ENCODE measurements around the gene ZC2HC1C. TPM values are rescaled to one million over a fixed set of nuclear protein-coding genes. Genes with fewer than 3 reads are reported as not detected.

The ZC2HC1C gene
- total and polyA plus RNA-seq, 9 of the 15 experiments (the other 6 are each of a cell fraction or from before 2014, with no cell fraction given) = 6.3 to 9.2 (median 7.7) TPM

DNA sequence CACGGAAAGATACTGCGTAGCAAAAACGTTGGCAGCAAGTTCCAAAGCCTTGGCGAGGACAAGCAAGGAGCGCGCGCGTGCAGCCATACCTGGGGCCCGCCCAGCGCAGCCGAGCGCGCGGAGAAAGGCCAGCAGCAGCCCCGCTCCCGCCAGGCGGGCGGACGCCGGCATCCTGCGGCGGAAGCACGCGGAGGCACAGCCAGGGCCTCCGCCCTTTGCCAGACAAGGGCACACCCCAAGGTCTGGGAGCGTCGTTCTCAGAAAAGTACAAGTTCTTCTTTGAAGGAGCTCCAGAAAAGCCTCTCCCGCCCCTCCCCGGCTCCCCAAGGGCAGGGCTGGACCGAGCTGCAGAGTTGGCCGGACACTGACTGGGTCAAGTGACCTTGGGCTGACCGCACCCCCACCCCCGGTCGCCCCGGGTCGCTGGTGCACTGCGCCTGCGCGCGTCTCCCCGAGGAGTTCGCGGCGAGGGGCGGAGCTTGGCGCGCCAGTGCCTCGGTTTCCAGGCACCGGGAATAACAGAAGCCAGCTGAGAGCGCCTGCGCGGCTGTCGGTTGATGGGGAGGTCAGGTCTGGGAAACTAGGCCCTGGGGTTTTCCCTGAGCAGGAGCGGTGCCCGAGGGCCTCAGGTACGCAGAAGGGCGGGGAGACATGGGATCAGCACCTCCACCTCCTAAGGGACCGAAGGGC is at the start of gene ZC2HC1C (continued):
- TF ChIP-seq SMC3 (conservative IDR thresholded peaks at IDR 0.05; ENCODE audit: insufficient read depth, low read depth, low read length) = no peak
- TF ChIP-seq ARNT (IDR thresholded peaks at IDR 0.05) = no peak
- no peak for TF ChIP-seq RUNX1 (IDR thresholded peaks at IDR 0.05; ENCODE audit: low read depth)
- no peak for TF ChIP-seq MAFF (IDR thresholded peaks at IDR 0.05; ENCODE audit: low read length)
- no peak for TF ChIP-seq CREBBP (IDR thresholded peaks at IDR 0.05; ENCODE audit: low read depth, low read length)
- TF ChIP-seq WHSC1 (IDR thresholded peaks at IDR 0.05; ENCODE audit: low read length) = no peak
- TF ChIP-seq HSF4 (CRISPR knock-in tag; IDR thresholded peaks at IDR 0.05; ENCODE audit: borderline replicate concordance) = no peak
- TF ChIP-seq CBX2 (IDR thresholded peaks at IDR 0.05; ENCODE audit: insufficient read depth, low read length, poor library complexity, severe bottlenecking) = no peak
- TF ChIP-seq, protein P1, sequence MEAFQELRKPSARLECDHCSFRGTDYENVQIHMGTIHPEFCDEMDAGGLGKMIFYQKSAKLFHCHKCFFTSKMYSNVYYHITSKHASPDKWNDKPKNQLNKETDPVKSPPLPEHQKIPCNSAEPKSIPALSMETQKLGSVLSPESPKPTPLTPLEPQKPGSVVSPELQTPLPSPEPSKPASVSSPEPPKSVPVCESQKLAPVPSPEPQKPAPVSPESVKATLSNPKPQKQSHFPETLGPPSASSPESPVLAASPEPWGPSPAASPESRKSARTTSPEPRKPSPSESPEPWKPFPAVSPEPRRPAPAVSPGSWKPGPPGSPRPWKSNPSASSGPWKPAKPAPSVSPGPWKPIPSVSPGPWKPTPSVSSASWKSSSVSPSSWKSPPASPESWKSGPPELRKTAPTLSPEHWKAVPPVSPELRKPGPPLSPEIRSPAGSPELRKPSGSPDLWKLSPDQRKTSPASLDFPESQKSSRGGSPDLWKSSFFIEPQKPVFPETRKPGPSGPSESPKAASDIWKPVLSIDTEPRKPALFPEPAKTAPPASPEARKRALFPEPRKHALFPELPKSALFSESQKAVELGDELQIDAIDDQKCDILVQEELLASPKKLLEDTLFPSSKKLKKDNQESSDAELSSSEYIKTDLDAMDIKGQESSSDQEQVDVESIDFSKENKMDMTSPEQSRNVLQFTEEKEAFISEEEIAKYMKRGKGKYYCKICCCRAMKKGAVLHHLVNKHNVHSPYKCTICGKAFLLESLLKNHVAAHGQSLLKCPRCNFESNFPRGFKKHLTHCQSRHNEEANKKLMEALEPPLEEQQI (IDR thresholded peaks at IDR 0.05) = no peak
- peak; percentile 57 for TF ChIP-seq SMAD1 (IDR thresholded peaks at IDR 0.05; ENCODE audit: low read depth, low read length, partially characterized antibody)
- TF ChIP-seq ZNF583 (CRISPR knock-in tag; IDR thresholded peaks at IDR 0.05) = no peak
- TF ChIP-seq ZNF165 (CRISPR knock-in tag; IDR thresholded peaks at IDR 0.05; ENCODE audit: borderline replicate concordance) = no peak
- TF ChIP-seq, protein P2, sequence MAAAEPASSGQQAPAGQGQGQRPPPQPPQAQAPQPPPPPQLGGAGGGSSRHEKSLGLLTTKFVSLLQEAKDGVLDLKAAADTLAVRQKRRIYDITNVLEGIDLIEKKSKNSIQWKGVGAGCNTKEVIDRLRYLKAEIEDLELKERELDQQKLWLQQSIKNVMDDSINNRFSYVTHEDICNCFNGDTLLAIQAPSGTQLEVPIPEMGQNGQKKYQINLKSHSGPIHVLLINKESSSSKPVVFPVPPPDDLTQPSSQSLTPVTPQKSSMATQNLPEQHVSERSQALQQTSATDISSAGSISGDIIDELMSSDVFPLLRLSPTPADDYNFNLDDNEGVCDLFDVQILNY (CRISPR knock-in tag; IDR thresholded peaks at IDR 0.05) = no peak
- TF ChIP-seq XRCC5 (IDR thresholded peaks at IDR 0.05; ENCODE audit: low read depth, low read length) = no peak
- TF ChIP-seq, protein P3, sequence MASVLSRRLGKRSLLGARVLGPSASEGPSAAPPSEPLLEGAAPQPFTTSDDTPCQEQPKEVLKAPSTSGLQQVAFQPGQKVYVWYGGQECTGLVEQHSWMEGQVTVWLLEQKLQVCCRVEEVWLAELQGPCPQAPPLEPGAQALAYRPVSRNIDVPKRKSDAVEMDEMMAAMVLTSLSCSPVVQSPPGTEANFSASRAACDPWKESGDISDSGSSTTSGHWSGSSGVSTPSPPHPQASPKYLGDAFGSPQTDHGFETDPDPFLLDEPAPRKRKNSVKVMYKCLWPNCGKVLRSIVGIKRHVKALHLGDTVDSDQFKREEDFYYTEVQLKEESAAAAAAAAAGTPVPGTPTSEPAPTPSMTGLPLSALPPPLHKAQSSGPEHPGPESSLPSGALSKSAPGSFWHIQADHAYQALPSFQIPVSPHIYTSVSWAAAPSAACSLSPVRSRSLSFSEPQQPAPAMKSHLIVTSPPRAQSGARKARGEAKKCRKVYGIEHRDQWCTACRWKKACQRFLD (CRISPR knock-in tag; IDR thresholded peaks at IDR 0.05) = peak; percentile 34; the same call in 1 of the 2 replicates
- TF ChIP-seq, protein P4, sequence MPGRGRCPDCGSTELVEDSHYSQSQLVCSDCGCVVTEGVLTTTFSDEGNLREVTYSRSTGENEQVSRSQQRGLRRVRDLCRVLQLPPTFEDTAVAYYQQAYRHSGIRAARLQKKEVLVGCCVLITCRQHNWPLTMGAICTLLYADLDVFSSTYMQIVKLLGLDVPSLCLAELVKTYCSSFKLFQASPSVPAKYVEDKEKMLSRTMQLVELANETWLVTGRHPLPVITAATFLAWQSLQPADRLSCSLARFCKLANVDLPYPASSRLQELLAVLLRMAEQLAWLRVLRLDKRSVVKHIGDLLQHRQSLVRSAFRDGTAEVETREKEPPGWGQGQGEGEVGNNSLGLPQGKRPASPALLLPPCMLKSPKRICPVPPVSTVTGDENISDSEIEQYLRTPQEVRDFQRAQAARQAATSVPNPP (IDR thresholded peaks at IDR 0.05; ENCODE audit: borderline replicate concordance, insufficient read depth, insufficient read length) = no peak
- TF ChIP-seq ZNF274 (IDR thresholded peaks at IDR 0.05; ENCODE audit: borderline replicate concordance, low read depth, low read length) = no peak
- TF ChIP-seq, protein P5, sequence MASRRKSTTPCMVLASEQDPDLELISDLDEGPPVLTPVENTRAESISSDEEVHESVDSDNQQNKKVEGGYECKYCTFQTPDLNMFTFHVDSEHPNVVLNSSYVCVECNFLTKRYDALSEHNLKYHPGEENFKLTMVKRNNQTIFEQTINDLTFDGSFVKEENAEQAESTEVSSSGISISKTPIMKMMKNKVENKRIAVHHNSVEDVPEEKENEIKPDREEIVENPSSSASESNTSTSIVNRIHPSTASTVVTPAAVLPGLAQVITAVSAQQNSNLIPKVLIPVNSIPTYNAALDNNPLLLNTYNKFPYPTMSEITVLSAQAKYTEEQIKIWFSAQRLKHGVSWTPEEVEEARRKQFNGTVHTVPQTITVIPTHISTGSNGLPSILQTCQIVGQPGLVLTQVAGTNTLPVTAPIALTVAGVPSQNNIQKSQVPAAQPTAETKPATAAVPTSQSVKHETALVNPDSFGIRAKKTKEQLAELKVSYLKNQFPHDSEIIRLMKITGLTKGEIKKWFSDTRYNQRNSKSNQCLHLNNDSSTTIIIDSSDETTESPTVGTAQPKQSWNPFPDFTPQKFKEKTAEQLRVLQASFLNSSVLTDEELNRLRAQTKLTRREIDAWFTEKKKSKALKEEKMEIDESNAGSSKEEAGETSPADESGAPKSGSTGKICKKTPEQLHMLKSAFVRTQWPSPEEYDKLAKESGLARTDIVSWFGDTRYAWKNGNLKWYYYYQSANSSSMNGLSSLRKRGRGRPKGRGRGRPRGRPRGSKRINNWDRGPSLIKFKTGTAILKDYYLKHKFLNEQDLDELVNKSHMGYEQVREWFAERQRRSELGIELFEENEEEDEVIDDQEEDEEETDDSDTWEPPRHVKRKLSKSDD (conservative IDR thresholded peaks at IDR 0.05; ENCODE audit: low read length) = no peak
- no peak for TF ChIP-seq KAT2B (IDR thresholded peaks at IDR 0.05; ENCODE audit: low read depth, low read length)

All from K562 (cell line).